ENCODE results near the gene PSMC4. TPM values are rescaled to one million over a fixed set of nuclear protein-coding genes. Genes with fewer than 3 reads are reported as not detected.

PSMC4 gene
- 101 and 152 TPM in 2 replicates for total RNA-seq
- 87.2 and 126 TPM in 2 replicates for polyA plus RNA-seq

DNA sequence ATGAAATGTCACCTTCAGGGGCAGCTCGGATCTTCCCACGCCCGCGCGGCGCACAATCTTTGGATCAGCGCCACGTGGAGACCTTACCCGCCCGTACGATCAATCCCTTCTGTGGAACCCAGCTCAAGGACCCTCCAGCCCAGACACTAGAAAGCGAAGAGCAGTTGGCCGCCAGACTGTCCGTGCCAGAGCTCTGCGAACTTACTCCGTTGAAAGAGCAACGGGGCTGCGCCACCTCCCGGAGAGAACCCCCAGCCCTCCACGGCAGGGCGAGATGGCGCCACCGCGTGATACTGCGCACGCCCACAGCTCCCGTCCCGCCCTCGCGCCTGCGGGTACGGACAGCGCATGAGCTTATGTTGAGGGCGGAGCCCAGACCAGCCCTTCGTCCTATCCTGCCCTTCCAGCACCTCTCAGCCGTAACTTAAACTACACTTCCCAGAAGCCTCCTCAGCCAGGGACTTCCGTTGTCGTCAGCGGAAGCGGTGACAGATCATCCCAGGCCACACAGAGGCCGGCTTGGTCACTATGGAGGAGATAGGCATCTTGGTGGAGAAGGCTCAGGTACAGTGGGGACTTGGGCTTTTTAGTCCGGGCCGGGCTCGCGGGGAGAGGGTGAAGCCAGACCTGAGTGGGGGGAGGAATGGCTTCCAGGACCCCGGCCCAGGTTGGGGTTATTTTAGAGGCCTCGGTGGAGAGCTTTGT is at the start of gene PSMC4:
Gene PSMC4 (plus strand): TSS at position 491 of the 705 bp plus-strand sequence. CDS start 38 bp downstream, at position 529.
- TF ChIP-seq, protein P1, sequence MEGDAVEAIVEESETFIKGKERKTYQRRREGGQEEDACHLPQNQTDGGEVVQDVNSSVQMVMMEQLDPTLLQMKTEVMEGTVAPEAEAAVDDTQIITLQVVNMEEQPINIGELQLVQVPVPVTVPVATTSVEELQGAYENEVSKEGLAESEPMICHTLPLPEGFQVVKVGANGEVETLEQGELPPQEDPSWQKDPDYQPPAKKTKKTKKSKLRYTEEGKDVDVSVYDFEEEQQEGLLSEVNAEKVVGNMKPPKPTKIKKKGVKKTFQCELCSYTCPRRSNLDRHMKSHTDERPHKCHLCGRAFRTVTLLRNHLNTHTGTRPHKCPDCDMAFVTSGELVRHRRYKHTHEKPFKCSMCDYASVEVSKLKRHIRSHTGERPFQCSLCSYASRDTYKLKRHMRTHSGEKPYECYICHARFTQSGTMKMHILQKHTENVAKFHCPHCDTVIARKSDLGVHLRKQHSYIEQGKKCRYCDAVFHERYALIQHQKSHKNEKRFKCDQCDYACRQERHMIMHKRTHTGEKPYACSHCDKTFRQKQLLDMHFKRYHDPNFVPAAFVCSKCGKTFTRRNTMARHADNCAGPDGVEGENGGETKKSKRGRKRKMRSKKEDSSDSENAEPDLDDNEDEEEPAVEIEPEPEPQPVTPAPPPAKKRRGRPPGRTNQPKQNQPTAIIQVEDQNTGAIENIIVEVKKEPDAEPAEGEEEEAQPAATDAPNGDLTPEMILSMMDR (IDR thresholded peaks at IDR 0.05; ENCODE audit: low read depth, low read length), result peak; percentile 80
- peak; percentile 98 to 99 for DNase-seq (ENCODE audit: low read depth in 1 of 2, low spot score in 1 of 2)
- Histone ChIP-seq H3K9me3 (ENCODE audit: low read depth) (no peaks in the 10 kb centered on the region), H3K27ac (peak within 1 kb of the TSS; percentile 94), H3K36me3 (peaks cover 32% of the 10 kb centered on the region), H3K27me3 (no peaks in the 10 kb centered on the region), H3K4me1 (ENCODE audit: low read depth) (no peaks in the 10 kb centered on the region), H3K4me3 (peak within 1 kb of the TSS; percentile 60)

GRCh38 chr19:39923862-39924261 is 47.1 kb upstream of the PSMC4 start:
- no peaks in the 10 kb centered on the region for H3K4me1 ChIP-seq (ENCODE audit: low read depth)
- H3K4me3 ChIP-seq, result no peak overlapping the region
- no peaks in the 10 kb centered on the region for H3K36me3 ChIP-seq
- H3K27me3 ChIP-seq, result no peaks in the 10 kb centered on the region
- no peak for DNase-seq (ENCODE audit: low read depth in 1 of 2, low spot score in 1 of 2)
- TF ChIP-seq, protein P1 (IDR thresholded peaks at IDR 0.05; ENCODE audit: low read depth, low read length), result no peak
- H3K9me3 ChIP-seq (ENCODE audit: low read depth), result no peaks in the 10 kb centered on the region
- H3K27ac ChIP-seq, result no peak overlapping the region

DNA sequence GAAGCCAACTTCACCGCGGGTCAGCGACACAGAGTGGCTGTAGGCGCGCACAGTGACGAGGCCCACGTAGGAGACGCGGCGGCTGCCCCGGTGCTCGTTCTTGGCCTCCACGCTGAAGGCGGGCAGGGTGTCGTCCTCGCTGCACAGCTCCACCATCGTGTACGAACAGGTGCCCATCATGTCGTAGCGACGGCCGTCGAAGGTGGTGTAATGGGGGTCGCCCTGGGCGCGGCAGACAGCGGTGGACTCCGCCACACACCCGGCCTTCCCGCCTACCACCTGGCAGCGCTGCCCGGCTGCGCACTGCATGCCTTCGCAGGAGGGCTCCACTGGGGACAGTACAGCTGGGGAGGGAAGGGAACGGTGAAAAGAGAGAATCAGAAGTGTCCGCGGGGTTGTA is 46.6 kb upstream of the PSMC4 start:
- Histone ChIP-seq H3K4me3 (no peak overlapping the region), H3K27me3 (no peaks in the 10 kb centered on the region), H3K27ac (no peak overlapping the region), H3K36me3 (no peaks in the 10 kb centered on the region), H3K9me3 (ENCODE audit: low read depth) (no peaks in the 10 kb centered on the region), H3K4me1 (ENCODE audit: low read depth) (no peaks in the 10 kb centered on the region)
- no peak for DNase-seq (ENCODE audit: low read depth in 1 of 2, low spot score in 1 of 2)
- TF ChIP-seq, protein P1 (IDR thresholded peaks at IDR 0.05; ENCODE audit: low read depth, low read length), result no peak

DNA sequence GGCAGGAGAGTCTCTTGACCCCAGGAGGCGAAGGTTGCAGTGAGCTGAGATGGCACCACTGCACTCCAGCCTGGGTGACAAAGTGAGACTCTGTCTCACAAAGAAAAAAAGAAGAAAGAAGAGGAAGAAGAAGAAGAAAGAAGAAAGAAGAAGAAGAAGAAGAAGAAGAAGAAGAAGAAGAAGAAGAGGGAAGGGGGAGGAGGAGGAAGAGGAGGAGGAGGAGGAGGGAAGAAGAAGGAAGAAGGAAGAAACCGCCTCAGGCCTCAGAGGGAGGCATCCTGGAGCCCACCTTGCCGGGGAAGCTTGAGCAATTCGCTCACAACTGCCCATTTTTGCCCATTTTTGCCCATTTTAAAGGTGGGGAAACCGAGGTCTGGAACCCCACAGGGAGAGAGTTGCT is 46.0 kb upstream of the PSMC4 start:
- Histone ChIP-seq H3K4me1 (ENCODE audit: low read depth) (no peaks in the 10 kb centered on the region), H3K9me3 (ENCODE audit: low read depth) (no peaks in the 10 kb centered on the region), H3K36me3 (no peaks in the 10 kb centered on the region), H3K27ac (no peak overlapping the region), H3K4me3 (no peak overlapping the region), H3K27me3 (no peaks in the 10 kb centered on the region)
- TF ChIP-seq, protein P1 (IDR thresholded peaks at IDR 0.05; ENCODE audit: low read depth, low read length), result no peak
- no peak for DNase-seq (ENCODE audit: low read depth in 1 of 2, low spot score in 1 of 2)

GRCh38 chr19:39926170-39926760 is 44.7 kb upstream of the PSMC4 start:
- Histone ChIP-seq H3K4me3 (no peak overlapping the region), H3K36me3 (no peaks in the 10 kb centered on the region), H3K9me3 (ENCODE audit: low read depth) (no peaks in the 10 kb centered on the region), H3K27ac (no peak overlapping the region), H3K4me1 (ENCODE audit: low read depth) (no peaks in the 10 kb centered on the region), H3K27me3 (no peaks in the 10 kb centered on the region)
- DNase-seq (ENCODE audit: low read depth in 1 of 2, low spot score in 1 of 2), result no peak
- TF ChIP-seq, protein P1 (IDR thresholded peaks at IDR 0.05; ENCODE audit: low read depth, low read length), result no peak

Measured in cardiac muscle cell (in vitro differentiated cells and primary cell).